ENCODE data around the gene SOWAHA.

GRCh38 chr5:132841305-132841704 lies 28.2 kb downstream of the SOWAHA start:
- TF ChIP-seq L3MBTL2 (conservative IDR thresholded peaks at IDR 0.05) (no peak), FOXA1 (IDR thresholded peaks at IDR 0.05) (no peak), LEF1 (IDR thresholded peaks at IDR 0.05; ENCODE audit: borderline replicate concordance) (no peak), TARDBP (IDR thresholded peaks at IDR 0.05) (no peak), SUZ12 (IDR thresholded peaks at IDR 0.05) (no peak), PKNOX1 (IDR thresholded peaks at IDR 0.05) (no peak), FOXK2 (IDR thresholded peaks at IDR 0.05) (no peak), ELF4 (IDR thresholded peaks at IDR 0.05) (no peak)
